H1 (cell line): ENCODE results near the gene SHISA9. TPM values are rescaled to one million over a fixed set of nuclear protein-coding genes. Genes with fewer than 3 reads are reported as not detected.

ENCODE experiments used
- CHD7 ChIP-seq: fragments of 300-600 bp; sonication (generic); IDR thresholded peaks from 2 replicates; pipeline ENCODE4 v1.7.1; 2012; ENCODE audit warnings: low read length, moderate library complexity, mild to moderate bottlenecking, inconsistent platforms; ENCODE audit not compliant: insufficient replicate concordance
- POLR2AphosphoS5 ChIP-seq: IDR thresholded peaks from 2 replicates; pipeline ENCODE4 v1.6.1; 2011; ENCODE audit warnings: low read depth, low read length
- SIX5 ChIP-seq: IDR thresholded peaks from 2 replicates; pipeline ENCODE4 v1.6.1; 2011; ENCODE audit warnings: mild to moderate bottlenecking, low read depth, low read length
- SP4 ChIP-seq: IDR thresholded peaks from 2 replicates; pipeline ENCODE4 v1.6.1; 2012; ENCODE audit warnings: low read length, inconsistent platforms
- TBP ChIP-seq: IDR thresholded peaks from 2 replicates; pipeline ENCODE4 v1.6.1; 2011; ENCODE audit warnings: low read depth, low read length, improper control_type of control experiment
- YY1 ChIP-seq: IDR thresholded peaks from 2 replicates; pipeline ENCODE4 v1.6.1; 2011; ENCODE audit warnings: low read depth, mild to moderate bottlenecking, low read length
- polyA plus RNA-seq, 7 experiments: library from polyadenylated mRNA; depleted of rRNA in 3 of 7; stranded (reverse) in 5 of 7; unstranded in 2 of 7; fragments of >200 nt in 5 of 7; fragments of 200-250 nt in 2 of 7; gene quantifications; 1 replicate in 5 of 7; 2 replicates in 1 of 7; 4 replicates in 1 of 7; pipeline versions ENCODE4 v1.2.1 to v1.2.3, GENCODE V29; 2011 to 2013; ENCODE audit warnings: missing spikeins in 2 of 7, mixed read lengths in 2 of 7
- total RNA-seq: library from RNA; stranded (reverse); fragmentation: NEBNext Ultra II Directional; extraction: Animal tissue kit (Norgen Biotek cat#: 25700); gene quantifications from 2 replicates; pipeline ENCODE4 v1.2.1, GENCODE V29; 2021

SHISA9 gene
- total and polyA plus RNA-seq, 2 of the 8 experiments (the other 6 are each of a cell fraction or from before 2014, with no cell fraction given) = 25.6 to 39.8 TPM

GRCh38 chr16:13064821-13065220 is 163.4 kb downstream of the SHISA9 start (continued):
- TF ChIP-seq CHD7 (no peak), SIX5 (no peak), YY1 (no peak), POLR2AphosphoS5 (no peak), SP4 (no peak), TBP (no peak)
